ENCODE results near the gene WNT1. TPM values are rescaled to one million over a fixed set of nuclear protein-coding genes. Genes with fewer than 3 reads are reported as not detected.
A peak's percentile ranks its signal among the peaks of the same experiment; 100 is the strongest.

The WNT1 gene
- total RNA-seq, 4 donors from 2014 or later = not detected

GRCh38 chr12:48934312-48934706 lies 43.8 kb upstream of the WNT1 start:
- Histone ChIP-seq H3K9me3 (no peaks in the 10 kb centered on the region), H3K36me3 (peaks cover 79% of the 10 kb centered on the region), H3K27me3 (no peaks in the 10 kb centered on the region), H3K4me1 (no peaks in the 10 kb centered on the region), H3K27ac (no peak overlapping the region), H3K4me3 (no peak overlapping the region)
- DNase-seq (ENCODE audit: low spot score in 2 of 2) = no peak
- WGBS = 100% methylated on average over 1 of the region's 1 CpG
- TF ChIP-seq POLR2AphosphoS5 (IDR thresholded peaks at IDR 0.05) (no peak), CTCF (IDR thresholded peaks at IDR 0.05) (peak in 1 of 2 donors; percentile 7)

GRCh38 chr12:48936379-48936979 lies 41.6 kb upstream of the WNT1 start:
- DNase-seq (ENCODE audit: low spot score in 2 of 2) = peak; percentile 83 to 85
- TF ChIP-seq CTCF (IDR thresholded peaks at IDR 0.05) = peak; percentile 65 to 89
- TF ChIP-seq EP300 (IDR thresholded peaks at IDR 0.05) = no peak

GRCh38 chr12:48937170-48937569 lies 41.0 kb upstream of the WNT1 start:
- H3K36me3 ChIP-seq = peaks cover 76% of the 10 kb centered on the region
- 86% methylated on average over 6 of the region's 6 CpGs for WGBS
- no peak overlapping the region for H3K4me3 ChIP-seq
- TF ChIP-seq POLR2AphosphoS5 (IDR thresholded peaks at IDR 0.05) (no peak), CTCF (IDR thresholded peaks at IDR 0.05) (no peak), POLR2A (IDR thresholded peaks at IDR 0.05) (no peak), EP300 (IDR thresholded peaks at IDR 0.05) (no peak)
- H3K4me1 ChIP-seq = peaks cover 20% of the 10 kb centered on the region
- H3K27me3 ChIP-seq = no peaks in the 10 kb centered on the region
- H3K9me3 ChIP-seq = no peaks in the 10 kb centered on the region
- DNase-seq (ENCODE audit: low spot score in 2 of 2) = no peak
- H3K27ac ChIP-seq = no peak overlapping the region

More at GRCh38 chr12:48936379-48936979, 41.6 kb upstream of the WNT1 start:
- Histone ChIP-seq H3K27ac (no peak overlapping the region), H3K4me3 (no peak overlapping the region), H3K27me3 (no peaks in the 10 kb centered on the region), H3K9me3 (no peaks in the 10 kb centered on the region), H3K36me3 (peaks cover 80% of the 10 kb centered on the region), H3K4me1 (peaks cover 14% of the 10 kb centered on the region)

- Histone ChIP-seq H3K4me1 (peaks cover 36% of the 10 kb centered on the region), H3K27me3 (no peaks in the 10 kb centered on the region), H3K27ac (no peak overlapping the region), H3K9me3 (no peaks in the 10 kb centered on the region), H3K36me3 (peaks cover 62% of the 10 kb centered on the region), H3K4me3 (no peak overlapping the region)
- no peak for DNase-seq (ENCODE audit: low spot score in 2 of 2)
- TF ChIP-seq EP300 (IDR thresholded peaks at IDR 0.05) = no peak
- TF ChIP-seq POLR2AphosphoS5 (IDR thresholded peaks at IDR 0.05) = no peak
- TF ChIP-seq CTCF (IDR thresholded peaks at IDR 0.05) = no peak
- no peak for TF ChIP-seq POLR2A (IDR thresholded peaks at IDR 0.05)
- WGBS = 83% methylated on average over 7 of the region's 7 CpGs
Measured at GRCh38 chr12:48938805-48939204, 39.3 kb upstream of the WNT1 start.

GRCh38 chr12:48940181-48940580 lies 37.9 kb upstream of the WNT1 start:
- Histone ChIP-seq H3K27ac (no peak overlapping the region), H3K27me3 (no peaks in the 10 kb centered on the region), H3K9me3 (no peaks in the 10 kb centered on the region), H3K4me1 (peaks cover 36% of the 10 kb centered on the region), H3K36me3 (peaks cover 52% of the 10 kb centered on the region), H3K4me3 (no peak overlapping the region)
- 53% methylated on average over 3 of the region's 3 CpGs for WGBS
- no peak for DNase-seq (ENCODE audit: low spot score in 2 of 2)
- TF ChIP-seq POLR2A (IDR thresholded peaks at IDR 0.05) = no peak
- TF ChIP-seq CTCF (IDR thresholded peaks at IDR 0.05) = no peak
- no peak for TF ChIP-seq POLR2AphosphoS5 (IDR thresholded peaks at IDR 0.05)
- no peak for TF ChIP-seq EP300 (IDR thresholded peaks at IDR 0.05)
